Stimulated activated CD4-positive, alpha-beta T cell treated with anti-CD3 and anti-CD28 coated beads, Interleukin-4, amount 100 ng/mL, for 1 hour (primary cell): Measurements from ENCODE around the gene TPT1.
"Not testable (repeated sequence)": the region's sequence is repeated elsewhere in the genome, so short reads cannot be mapped to it uniquely, and the experiment has no call there.

Experiments used
- DNase-seq: peaks from one replicate; pipeline ENCODE4 v3.0.0-alpha.2; 2020

Gene TPT1

DNA sequence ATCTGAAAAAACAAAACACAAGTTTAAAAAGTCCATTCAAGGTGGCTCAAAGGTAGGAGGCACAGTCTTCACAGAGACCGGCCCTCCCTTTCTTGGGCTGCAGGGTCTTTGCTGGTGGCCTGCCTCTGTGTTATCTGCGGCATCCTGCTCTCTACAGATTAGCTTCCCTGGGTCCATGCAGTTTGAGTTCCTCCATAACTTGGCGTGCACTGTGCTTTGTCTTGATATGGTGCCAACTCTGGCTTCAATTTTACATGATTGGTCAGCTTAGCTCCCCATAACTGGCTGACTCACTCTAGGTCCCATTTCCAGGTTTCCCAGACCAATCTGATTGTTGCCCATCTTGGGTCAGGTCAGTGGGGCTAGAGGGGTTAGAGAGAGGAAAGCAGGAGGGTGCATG lies 41.8 kb downstream of the TPT1 start:
- DNase-seq, result no peak

DNA sequence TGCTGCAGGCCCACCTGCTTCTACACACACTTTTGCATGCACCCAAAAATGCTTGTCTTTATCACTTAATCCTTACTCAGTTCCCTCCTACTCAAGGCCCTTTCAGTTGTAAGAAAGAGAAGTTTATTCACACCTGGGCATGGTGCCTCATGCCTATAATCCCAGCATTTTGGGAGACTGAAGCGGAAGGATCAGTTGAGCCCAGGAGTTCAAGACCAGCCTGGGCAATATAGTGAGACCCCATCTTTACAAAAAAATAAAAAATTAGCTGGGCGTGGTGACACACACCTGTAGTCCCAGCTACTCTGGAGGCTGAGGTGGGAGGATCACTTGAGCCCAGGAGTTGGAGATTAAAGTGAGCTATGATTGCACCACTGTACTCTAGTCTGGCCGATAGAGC lies 42.4 kb downstream of the TPT1 start:
- not testable (repeated sequence) for DNase-seq

DNA sequence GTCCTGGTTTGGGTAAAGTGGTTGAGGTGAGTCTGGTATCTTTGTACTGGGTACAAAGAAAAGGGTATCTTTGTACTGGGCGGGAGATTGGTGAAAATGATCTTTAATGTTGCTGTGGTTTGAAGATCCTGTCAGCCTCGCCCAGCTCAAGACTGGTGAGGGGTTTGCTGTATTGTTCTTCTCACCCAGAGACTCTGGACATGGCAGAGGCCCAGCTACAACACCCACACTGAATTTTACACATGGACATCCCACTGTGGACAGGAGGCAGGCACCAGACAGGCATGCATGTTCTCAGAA lies 42.8 kb downstream of the TPT1 start:
- no peak for DNase-seq

- DNase-seq, result no peak
These were observed 43.4 kb downstream of the TPT1 start for GRCh38 chr13:45297456-45298205.

GRCh38 chr13:45296259-45296658 lies 44.7 kb downstream of the TPT1 start:
- DNase-seq, result no peak

- DNase-seq, result no peak
These were observed 45.4 kb downstream of the TPT1 start for GRCh38 chr13:45295536-45295935.

DNA sequence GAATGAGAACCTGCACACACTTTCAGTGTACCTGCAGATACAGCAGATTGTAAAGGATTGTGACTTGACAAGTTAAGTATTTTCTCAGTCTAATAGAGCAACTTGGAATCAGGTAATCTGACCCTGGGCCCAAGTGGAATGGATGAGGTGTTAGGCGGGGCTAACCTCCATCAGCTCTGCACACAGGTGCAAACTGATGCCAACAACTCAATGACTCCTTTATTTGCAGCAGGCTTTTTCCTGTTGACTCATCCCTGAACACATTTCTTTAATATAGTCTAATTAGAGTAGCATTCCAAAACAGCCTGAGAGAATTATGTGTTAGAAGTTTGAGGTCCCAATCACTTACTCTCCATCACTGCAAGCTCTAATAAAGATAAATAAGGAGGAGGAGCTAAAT lies 48.8 kb downstream of the TPT1 start:
- no peak for DNase-seq

DNA sequence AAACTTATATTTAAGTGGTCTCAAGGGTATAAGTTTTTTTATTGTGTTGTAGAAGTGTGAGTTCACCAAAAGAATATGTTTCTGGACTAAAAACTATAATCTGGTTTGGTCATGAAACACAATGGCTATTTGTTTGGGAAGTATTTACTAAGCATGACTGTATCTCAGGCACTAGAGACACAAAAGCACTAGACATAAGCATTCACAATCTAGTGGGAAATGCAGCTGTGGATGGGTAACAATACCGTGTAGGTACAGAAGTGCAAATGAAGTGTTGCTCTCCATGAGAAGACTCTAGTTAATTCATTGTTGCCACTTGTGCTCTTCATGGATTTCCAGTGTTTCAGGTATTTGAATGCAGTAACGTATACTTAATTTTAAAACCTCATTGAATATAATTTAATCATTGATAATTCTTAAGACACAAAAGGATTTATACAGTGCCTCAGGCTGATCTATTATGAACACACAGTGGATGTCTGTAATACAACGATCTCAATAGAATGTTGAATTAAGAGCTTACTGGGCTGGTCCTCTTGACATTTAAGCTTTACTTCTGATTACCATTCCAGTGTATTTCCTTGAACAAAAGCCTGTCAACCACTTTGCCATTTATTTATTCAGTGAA lies 50.9 kb downstream of the TPT1 start:
- no peak for DNase-seq
